WTC11 (cell line): Measurements from ENCODE around the gene SNRPA1. TPM values are rescaled to one million over a fixed set of nuclear protein-coding genes. Genes with fewer than 3 reads are reported as not detected.

Experiments used
- ATAC-seq: fragments of 200-7000 bp; cut with Tn5 transposase; 2 replicates; pipeline ENCODE4 v1.10.0; 2021; ENCODE audit warnings: mild to moderate bottlenecking, moderate library complexity
- CTCF ChIA-PET: fragments of 300-600 bp; sonication (Branson Sonifier 250); formaldehyde crosslinking; loops from one replicate; lab custom pipeline; 2021; ENCODE audit warnings: antibody characterized with exemption; lab: Charles Lee
- POLR2A ChIA-PET: fragments of 350-600 bp; sonication (Branson Sonifier 250); formaldehyde crosslinking; loops from one replicate; lab custom pipeline; 2021; ENCODE audit warnings: antibody characterized with exemption; lab: Charles Lee
- DNase-seq: peaks from one replicate; pipeline ENCODE4 v3.0.0; 2021; ENCODE audit warnings: low spot score
- H3K27ac Mint-ChIP-seq: 2 replicates; pipeline ENCODE4 v1.8.0; 2021; ENCODE audit warnings: mixed read lengths
- H3K27me3 Mint-ChIP-seq: 2 replicates; pipeline ENCODE4 v1.8.0; 2021; ENCODE audit warnings: low read depth, mild to moderate bottlenecking, moderate library complexity, mixed read lengths
- H3K36me3 Mint-ChIP-seq: 2 replicates; pipeline ENCODE4 v1.8.0; 2021; ENCODE audit warnings: mixed read lengths
- H3K4me1 Mint-ChIP-seq: 2 replicates; pipeline ENCODE4 v1.8.0; 2022; ENCODE audit warnings: mixed read lengths
- H3K4me3 Mint-ChIP-seq: 2 replicates; pipeline ENCODE4 v1.8.0; 2021; ENCODE audit warnings: mild to moderate bottlenecking, moderate library complexity, mixed read lengths
- H3K9me3 Mint-ChIP-seq: 2 replicates; pipeline ENCODE4 v1.8.0; 2021; ENCODE audit warnings: mixed read lengths
- CBFB ChIP-seq: sonication (generic); formaldehyde crosslinking; IDR thresholded peaks from 2 replicates; pipeline ENCODE4 v1.8.1; 2022; ENCODE audit warnings: mild to moderate bottlenecking, low read depth, missing genetic modification reagents
- E2F1 ChIP-seq: sonication (generic); formaldehyde crosslinking; IDR thresholded peaks from 2 replicates; pipeline ENCODE4 v1.8.0; 2022; ENCODE audit warnings: mild to moderate bottlenecking, missing genetic modification reagents
- E2F5 ChIP-seq: sonication (generic); formaldehyde crosslinking; IDR thresholded peaks from 2 replicates; pipeline ENCODE4 v1.8.1; 2022; ENCODE audit warnings: mild to moderate bottlenecking, moderate library complexity, missing genetic modification reagents
- ELF4 ChIP-seq: sonication (generic); formaldehyde crosslinking; IDR thresholded peaks from 2 replicates; pipeline ENCODE4 v1.8.1; 2022; ENCODE audit warnings: low read depth, mild to moderate bottlenecking, moderate library complexity, missing genetic modification reagents
- EMX1 ChIP-seq: fragments of 250-450 bp; sonication (Bioruptor Pico); IDR thresholded peaks from 2 replicates; pipeline ENCODE4 v1.8.0; 2021; ENCODE audit warnings: mild to moderate bottlenecking
- ESRRA ChIP-seq: sonication (generic); formaldehyde crosslinking; IDR thresholded peaks from 2 replicates; pipeline ENCODE4 v1.8.1; 2022; ENCODE audit warnings: mild to moderate bottlenecking, missing genetic modification reagents, borderline replicate concordance
- JUN ChIP-seq: sonication (generic); formaldehyde crosslinking; IDR thresholded peaks from 2 replicates; pipeline ENCODE4 v1.8.0; 2023; ENCODE audit warnings: mild to moderate bottlenecking, missing genetic modification reagents
- NFE2L1 ChIP-seq: sonication (generic); formaldehyde crosslinking; IDR thresholded peaks from 2 replicates; pipeline ENCODE4 v1.8.1; 2023; ENCODE audit warnings: missing genetic modification reagents
- NFYB ChIP-seq: sonication (generic); formaldehyde crosslinking; conservative IDR thresholded peaks from 2 replicates; pipeline ENCODE4 v1.8.0; 2022; ENCODE audit warnings: low read depth, missing genetic modification reagents
- NR1H2 ChIP-seq: sonication (generic); formaldehyde crosslinking; IDR thresholded peaks from 2 replicates; pipeline ENCODE4 v1.9.0; 2021; ENCODE audit warnings: mild to moderate bottlenecking, moderate library complexity, missing genetic modification reagents
- NR3C1 ChIP-seq: sonication (generic); formaldehyde crosslinking; conservative IDR thresholded peaks from 2 replicates; pipeline ENCODE4 v1.8.1; 2023; ENCODE audit warnings: low read depth, mild to moderate bottlenecking, missing genetic modification reagents
- RORB ChIP-seq: fragments of 250-450 bp; sonication (Bioruptor Pico); IDR thresholded peaks from 2 replicates; pipeline ENCODE4 v1.9.0; 2021; ENCODE audit warnings: mild to moderate bottlenecking
- SMAD4 ChIP-seq: sonication (generic); formaldehyde crosslinking; IDR thresholded peaks from 2 replicates; pipeline ENCODE4 v1.8.0; 2022; ENCODE audit warnings: mild to moderate bottlenecking, missing genetic modification reagents
- TCF7 ChIP-seq: sonication (generic); formaldehyde crosslinking; IDR thresholded peaks from 2 replicates; pipeline ENCODE4 v1.8.0; 2022; ENCODE audit warnings: mild to moderate bottlenecking, low read depth, missing genetic modification reagents, moderate library complexity
- TEAD4 ChIP-seq: sonication (generic); formaldehyde crosslinking; IDR thresholded peaks from 2 replicates; pipeline ENCODE4 v1.8.0; 2022; ENCODE audit warnings: mild to moderate bottlenecking, missing genetic modification reagents
- TP53 ChIP-seq: sonication (generic); formaldehyde crosslinking; IDR thresholded peaks from 2 replicates; pipeline ENCODE4 v1.8.1; 2023; ENCODE audit warnings: mild to moderate bottlenecking, missing genetic modification reagents
- ZNF138 ChIP-seq: sonication (generic); formaldehyde crosslinking; conservative IDR thresholded peaks from 2 replicates; pipeline ENCODE4 v1.8.1; 2022; ENCODE audit warnings: mild to moderate bottlenecking, moderate library complexity, missing genetic modification reagents
- ZNF219 ChIP-seq: sonication (generic); formaldehyde crosslinking; IDR thresholded peaks from 2 replicates; pipeline ENCODE4 v1.8.0; 2023; ENCODE audit warnings: missing genetic modification reagents, mild to moderate bottlenecking, borderline replicate concordance
- ZNF396 ChIP-seq: fragments of 250-450 bp; sonication (Bioruptor Pico); IDR thresholded peaks from 2 replicates; pipeline ENCODE4 v1.8.0; 2021; ENCODE audit warnings: mild to moderate bottlenecking, moderate library complexity, borderline replicate concordance
- ZNF423 ChIP-seq: fragments of 250-450 bp; sonication (Bioruptor Pico); IDR thresholded peaks from 2 replicates; pipeline ENCODE4 v2.1.2; 2022; ENCODE audit warnings: mild to moderate bottlenecking, moderate library complexity
- ZSCAN18 ChIP-seq: fragments of 250-450 bp; sonication (Bioruptor Pico); IDR thresholded peaks from 2 replicates; pipeline ENCODE4 v2.1.2; 2022; ENCODE audit warnings: mild to moderate bottlenecking, moderate library complexity
- total RNA-seq: library from RNA; stranded (reverse); gene quantifications from 3 replicates; pipeline ENCODE4 v1.2.3, GENCODE V29; 2021
- TF ChIP-seq, protein P1 (sequence below): fragments of 250-450 bp; sonication (Bioruptor Pico); conservative IDR thresholded peaks from 2 replicates; pipeline ENCODE4 v1.9.0; 2021; ENCODE audit warnings: mild to moderate bottlenecking
- TF ChIP-seq, protein P2 (sequence below): fragments of 200-600 bp; IDR thresholded peaks from 2 replicates; pipeline ENCODE4 v1.8.0; 2022; ENCODE audit warnings: antibody characterized with exemption
- TF ChIP-seq, protein P3 (sequence below): sonication (generic); formaldehyde crosslinking; IDR thresholded peaks from 2 replicates; pipeline ENCODE4 v1.8.1; 2023; ENCODE audit warnings: mild to moderate bottlenecking, missing genetic modification reagents, moderate library complexity

SNRPA1 gene
- total RNA-seq, 1 experiment from 2014 or later: 170 TPM

DNA sequence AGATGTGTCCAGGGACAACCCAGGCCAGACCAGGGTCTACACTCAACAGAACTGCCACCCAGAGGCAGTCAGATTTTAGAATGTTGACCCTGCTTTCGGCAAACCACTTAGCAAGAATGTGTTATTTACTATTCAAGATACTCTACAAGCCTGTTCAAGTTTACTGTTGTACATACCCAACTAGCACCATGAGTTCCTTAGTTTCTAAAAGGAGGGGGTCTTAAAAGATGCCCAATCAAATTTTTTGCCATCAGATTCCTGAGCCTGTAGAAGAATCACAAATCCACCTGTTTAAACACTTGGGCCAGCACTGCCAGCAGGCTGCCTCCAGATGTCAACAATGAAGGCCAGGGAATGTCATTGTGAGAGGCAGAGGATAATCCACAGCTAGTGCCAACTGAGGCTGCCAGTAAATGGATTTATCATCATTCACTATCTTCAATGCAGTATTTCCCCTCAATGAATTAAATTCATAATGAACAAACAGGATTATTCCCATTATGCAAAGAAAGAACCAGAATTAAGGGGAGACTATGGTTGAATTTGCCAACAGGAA lies 43.5 kb upstream of the SNRPA1 start:
- no peak for TF ChIP-seq TEAD4
- TF ChIP-seq ELF4 (CRISPR knock-in tag): no peak
- TF ChIP-seq, protein P1, sequence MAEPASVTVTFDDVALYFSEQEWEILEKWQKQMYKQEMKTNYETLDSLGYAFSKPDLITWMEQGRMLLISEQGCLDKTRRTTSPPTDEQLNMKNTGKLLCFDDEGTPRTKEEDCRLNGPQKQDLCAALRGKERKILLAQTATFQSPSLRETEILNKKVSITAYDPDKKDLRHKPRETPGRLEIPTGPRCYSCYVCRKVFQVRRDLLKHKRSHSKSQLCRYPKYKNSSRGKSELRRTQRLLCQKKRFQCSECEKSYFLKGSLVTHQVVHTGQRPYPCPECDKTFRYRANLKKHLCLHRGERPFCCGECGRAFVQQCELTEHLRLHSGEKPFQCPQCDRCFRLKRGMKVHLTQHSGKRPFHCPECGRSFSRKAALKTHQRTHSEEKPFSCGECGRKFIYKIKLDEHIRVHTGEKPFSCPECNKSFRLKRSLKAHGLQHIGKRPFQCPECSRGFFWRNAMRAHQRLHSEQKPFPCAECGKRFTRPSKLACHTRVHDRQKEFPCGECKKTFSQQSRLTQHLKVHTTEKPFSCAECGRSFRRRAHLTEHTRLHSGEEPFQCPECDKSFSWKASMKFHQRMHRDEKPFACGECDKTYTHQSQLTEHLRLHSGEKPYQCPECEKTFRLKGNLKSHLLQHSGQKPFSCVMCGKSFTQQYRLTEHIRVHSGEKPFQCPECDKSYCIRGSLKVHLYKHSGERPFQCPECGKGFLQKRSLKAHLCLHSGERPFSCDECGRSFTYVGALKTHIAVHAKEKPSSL (CRISPR knock-in tag): no peak
- no peak for TF ChIP-seq NFYB (CRISPR knock-in tag)
- TF ChIP-seq E2F5 (CRISPR knock-in tag): no peak
- no peak for TF ChIP-seq TCF7 (CRISPR knock-in tag)
- TF ChIP-seq SMAD4 (CRISPR knock-in tag): no peak
- no peak for TF ChIP-seq ZNF396 (CRISPR knock-in tag)
- no peak for TF ChIP-seq NFE2L1 (CRISPR knock-in tag)
- no peak for TF ChIP-seq ZNF423
- TF ChIP-seq TP53 (CRISPR knock-in tag): no peak
- no peak for TF ChIP-seq RORB
- TF ChIP-seq NR1H2 (CRISPR knock-in tag): no peak
- no peak for TF ChIP-seq ZSCAN18 (CRISPR knock-in tag)
- TF ChIP-seq ESRRA (CRISPR knock-in tag): no peak
- TF ChIP-seq, protein P2, sequence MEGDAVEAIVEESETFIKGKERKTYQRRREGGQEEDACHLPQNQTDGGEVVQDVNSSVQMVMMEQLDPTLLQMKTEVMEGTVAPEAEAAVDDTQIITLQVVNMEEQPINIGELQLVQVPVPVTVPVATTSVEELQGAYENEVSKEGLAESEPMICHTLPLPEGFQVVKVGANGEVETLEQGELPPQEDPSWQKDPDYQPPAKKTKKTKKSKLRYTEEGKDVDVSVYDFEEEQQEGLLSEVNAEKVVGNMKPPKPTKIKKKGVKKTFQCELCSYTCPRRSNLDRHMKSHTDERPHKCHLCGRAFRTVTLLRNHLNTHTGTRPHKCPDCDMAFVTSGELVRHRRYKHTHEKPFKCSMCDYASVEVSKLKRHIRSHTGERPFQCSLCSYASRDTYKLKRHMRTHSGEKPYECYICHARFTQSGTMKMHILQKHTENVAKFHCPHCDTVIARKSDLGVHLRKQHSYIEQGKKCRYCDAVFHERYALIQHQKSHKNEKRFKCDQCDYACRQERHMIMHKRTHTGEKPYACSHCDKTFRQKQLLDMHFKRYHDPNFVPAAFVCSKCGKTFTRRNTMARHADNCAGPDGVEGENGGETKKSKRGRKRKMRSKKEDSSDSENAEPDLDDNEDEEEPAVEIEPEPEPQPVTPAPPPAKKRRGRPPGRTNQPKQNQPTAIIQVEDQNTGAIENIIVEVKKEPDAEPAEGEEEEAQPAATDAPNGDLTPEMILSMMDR: no peak
- no peak for TF ChIP-seq ZNF138 (CRISPR knock-in tag)
- no peak for TF ChIP-seq E2F1 (CRISPR knock-in tag)
- TF ChIP-seq NR3C1: no peak
- no peak for TF ChIP-seq JUN (CRISPR knock-in tag)
- TF ChIP-seq, all 79 proteins: peak for 0
- H3K4me1 Mint-ChIP-seq: no peaks in the 10 kb centered on the region
- no peak overlapping the region for H3K4me3 Mint-ChIP-seq
- ATAC-seq (no peak), DNase-seq (no peak)
- CTCF ChIA-PET: no interaction called here
- no peak overlapping the region for H3K27ac Mint-ChIP-seq
- H3K36me3 Mint-ChIP-seq: peaks cover 9% of the 10 kb centered on the region
- peaks cover 20% of the 10 kb centered on the region for H3K9me3 Mint-ChIP-seq
- POLR2A ChIA-PET: no interaction called here
- H3K27me3 Mint-ChIP-seq: peaks cover 34% of the 10 kb centered on the region

DNA sequence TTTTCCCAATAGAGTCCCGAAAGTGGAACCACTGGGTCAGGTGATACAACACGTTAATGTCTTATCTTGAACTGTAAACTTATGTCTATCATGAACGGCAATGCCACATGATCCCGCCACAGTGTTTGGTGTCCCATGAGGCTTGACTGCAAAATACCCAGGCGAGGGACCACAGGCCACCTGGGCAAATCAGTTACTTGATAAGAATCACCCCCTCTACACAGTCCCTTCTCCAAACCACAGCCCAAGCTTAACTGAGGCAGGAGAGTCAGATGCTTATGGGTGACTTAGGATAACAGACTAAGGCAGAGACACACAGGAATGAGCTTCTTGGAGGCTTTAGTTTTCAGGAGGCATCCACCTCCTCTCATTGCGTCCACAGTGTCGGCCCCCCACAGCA lies 42.9 kb upstream of the SNRPA1 start:
- CTCF ChIA-PET: no interaction called here
- Mint-ChIP-seq H3K27ac (no peak overlapping the region), H3K9me3 (peaks cover 23% of the 10 kb centered on the region), H3K4me1 (no peaks in the 10 kb centered on the region), H3K4me3 (no peak overlapping the region), H3K36me3 (peaks cover 9% of the 10 kb centered on the region), H3K27me3 (peaks cover 37% of the 10 kb centered on the region)
- POLR2A ChIA-PET: no interaction called here
- DNase-seq (no peak), ATAC-seq (no peak)
- TF ChIP-seq EMX1 (CRISPR knock-in tag) (no peak), ZNF396 (CRISPR knock-in tag) (no peak), CBFB (CRISPR knock-in tag) (no peak), ZNF219 (CRISPR knock-in tag) (no peak)
- TF ChIP-seq, protein P3, sequence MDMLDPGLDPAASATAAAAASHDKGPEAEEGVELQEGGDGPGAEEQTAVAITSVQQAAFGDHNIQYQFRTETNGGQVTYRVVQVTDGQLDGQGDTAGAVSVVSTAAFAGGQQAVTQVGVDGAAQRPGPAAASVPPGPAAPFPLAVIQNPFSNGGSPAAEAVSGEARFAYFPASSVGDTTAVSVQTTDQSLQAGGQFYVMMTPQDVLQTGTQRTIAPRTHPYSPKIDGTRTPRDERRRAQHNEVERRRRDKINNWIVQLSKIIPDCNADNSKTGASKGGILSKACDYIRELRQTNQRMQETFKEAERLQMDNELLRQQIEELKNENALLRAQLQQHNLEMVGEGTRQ (CRISPR knock-in tag): no peak
- TF ChIP-seq, protein P2: no peak
